ENCODE data around the gene GRPEL1.

DNA sequence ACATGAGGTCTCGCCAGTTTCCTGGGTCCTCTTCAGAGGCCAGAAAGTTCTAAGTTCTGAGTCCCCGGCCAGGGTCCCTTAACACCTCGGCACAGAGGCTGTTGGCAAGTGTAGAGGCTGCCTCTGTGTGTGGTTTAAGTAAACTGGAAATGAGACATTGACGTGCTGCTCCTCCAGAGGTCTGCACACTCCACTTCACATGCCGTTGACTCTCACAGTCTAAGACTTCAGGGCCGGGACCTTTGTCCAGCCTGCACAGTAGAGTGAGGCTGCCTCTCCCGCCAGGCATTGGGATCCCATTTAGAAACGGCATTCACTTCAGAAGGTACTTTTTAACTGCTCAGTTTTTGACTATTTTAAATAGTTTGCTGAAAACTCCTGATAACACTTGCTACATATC, 35.3 kb downstream of the GRPEL1 start:
- no peak for TF ChIP-seq CTCF (IDR thresholded peaks at IDR 0.05)
- no peak for TF ChIP-seq EZH2 (IDR thresholded peaks at IDR 0.05)
- TF ChIP-seq EZH2phosphoT487 (IDR thresholded peaks at IDR 0.05), result no peak
